H1 (cell line): Measurements from ENCODE around the gene HCST. TPM values are rescaled to one million over a fixed set of nuclear protein-coding genes. Genes with fewer than 3 reads are reported as not detected.

Experiments
- CTCF ChIA-PET: fragments of 300-600 bp; sonication (Branson Sonifier 250); formaldehyde crosslinking; loops from one replicate; lab custom pipeline; 2021; ENCODE audit not compliant: partially characterized antibody; lab: Charles Lee
- POLR2A ChIA-PET: fragments of 300-600 bp; sonication (Branson Sonifier 250); formaldehyde crosslinking; loops from one replicate; lab custom pipeline; 2021; ENCODE audit warnings: inconsistent platforms; ENCODE audit not compliant: partially characterized antibody; lab: Charles Lee
- DNase-seq, 2 experiments: peaks; one replicate each; pipeline versions ENCODE4 v3.0.0 to v3.0.0-alpha.2; 2010 to 2022; ENCODE audit warnings: low spot score in 2 of 2, low read depth in 1 of 2, mixed read lengths in 1 of 2
- FAIRE-seq: peaks from 2 replicates; lab custom pipeline; 2011; peaks lifted over from hg19 to GRCh38; lab: Jason Lieb, UNC
- H2AFZ ChIP-seq: 2 replicates; pipeline ENCODE4 v1.8.1; 2012; ENCODE audit warnings: low read length, inconsistent platforms
- H2AK5ac ChIP-seq: 2 replicates; pipeline ENCODE4 v1.6.1; 2013; ENCODE audit warnings: low read depth, low read length
- H2BK120ac ChIP-seq: replicated peaks from 2 replicates; pipeline ENCODE3; 2013; ENCODE audit warnings: low read depth, low read length, inconsistent platforms
- H2BK12ac ChIP-seq: 2 replicates; pipeline ENCODE4 v1.6.1; 2013; ENCODE audit warnings: low read depth, low read length
- H2BK15ac ChIP-seq: 2 replicates; pipeline ENCODE4 v1.6.1; 2013; ENCODE audit warnings: low read length
- H2BK20ac ChIP-seq: 2 replicates; pipeline ENCODE4 v1.6.1; 2013; ENCODE audit warnings: low read length
- H2BK5ac ChIP-seq: 2 replicates; pipeline ENCODE4 v1.6.1; 2013; ENCODE audit warnings: low read depth, low read length
- H3K14ac ChIP-seq: 2 replicates; pipeline ENCODE4 v1.6.1; 2013; ENCODE audit warnings: inconsistent platforms; ENCODE audit not compliant: insufficient read length
- H3K18ac ChIP-seq: 2 replicates; pipeline ENCODE4 v1.6.1; 2013; ENCODE audit warnings: low read length; ENCODE audit errors: extremely low read depth
- H3K23ac ChIP-seq: 2 replicates; pipeline ENCODE4 v1.6.1; 2013; ENCODE audit warnings: inconsistent platforms; ENCODE audit not compliant: insufficient read length
- H3K23me2 ChIP-seq: 2 replicates; pipeline ENCODE4 v1.6.1; 2013; ENCODE audit warnings: low read depth, low read length
- H3K27ac ChIP-seq: 2 replicates; pipeline ENCODE4 v1.6.1; 2011; ENCODE audit warnings: low read depth, low read length, inconsistent platforms
- H3K27me3 ChIP-seq, 4 experiments: replicated peaks in 1 of 4; 1 replicate in 1 of 4; 2 replicates in 3 of 4; pipeline versions ENCODE4 v1.6.1 to v1.8.1; 2011 to 2013; ENCODE audit warnings: low read length in 3 of 4, mild to moderate bottlenecking in 3 of 4, inconsistent platforms in 2 of 4, mixed read lengths in 2 of 4, moderate library complexity in 1 of 4; ENCODE audit not compliant: control insufficient read depth in 3 of 4, insufficient read depth in 3 of 4; ENCODE audit errors: extremely low read depth in 1 of 4
- H3K36me3 ChIP-seq, 4 experiments: 2 replicates each; pipeline versions ENCODE4 v1.6.1 to v1.8.1; 2011 to 2013; ENCODE audit warnings: mild to moderate bottlenecking in 4 of 4, low read length in 3 of 4, moderate library complexity in 2 of 4, control low read depth in 1 of 4, inconsistent platforms in 1 of 4; ENCODE audit not compliant: insufficient read depth in 4 of 4, control insufficient read depth in 2 of 4
- H3K4ac ChIP-seq: replicated peaks from 2 replicates; pipeline ENCODE3; 2013; ENCODE audit warnings: low read length, low read depth, mixed read lengths, inconsistent platforms; ENCODE audit not compliant: insufficient read length
- H3K4me1 ChIP-seq, 4 experiments: replicated peaks in 1 of 4; 1 replicate in 1 of 4; 2 replicates in 3 of 4; pipeline versions ENCODE4 v1.6.1 to v1.8.1; 2011 to 2013; ENCODE audit warnings: low read length in 3 of 4, inconsistent platforms in 2 of 4, mixed read lengths in 1 of 4; ENCODE audit not compliant: insufficient read depth in 4 of 4, control insufficient read depth in 3 of 4
- H3K4me2 ChIP-seq, 2 experiments: 2 replicates each; pipeline versions ENCODE4 v1.6.1 to v1.8.1; 2011 to 2013; ENCODE audit warnings: low read depth in 2 of 2, low read length in 2 of 2, control low read depth in 1 of 2, inconsistent platforms in 1 of 2, mild to moderate bottlenecking in 1 of 2; ENCODE audit not compliant: insufficient read depth in 1 of 2
- H3K4me3 ChIP-seq, 4 experiments: fragments of 200-600, 300-600 bp in 1 of 4; sonication (generic), shearing (Covaris generic), sonication (Bioruptor Twin) in 1 of 4; 2 replicates each; pipeline versions ENCODE4 v1.5.1 to v1.8.1; 2011 to 2016; ENCODE audit warnings: low read length in 4 of 4, low read depth in 3 of 4, control low read depth in 2 of 4, inconsistent platforms in 2 of 4, mild to moderate bottlenecking in 2 of 4, mixed read lengths in 1 of 4, moderate library complexity in 1 of 4; ENCODE audit not compliant: insufficient read depth in 2 of 4; ENCODE audit errors: extremely low read depth in 1 of 4
- H3K56ac ChIP-seq: replicated peaks from 2 replicates; pipeline ENCODE3; 2013; ENCODE audit warnings: low read depth, mild to moderate bottlenecking, mixed read lengths, low read length, inconsistent platforms; ENCODE audit not compliant: insufficient read length
- H3K79me1 ChIP-seq: 2 replicates; pipeline ENCODE4 v1.6.1; 2013; ENCODE audit warnings: low read depth, low read length, control low read depth
- H3K79me2 ChIP-seq, 2 experiments: 2 replicates each; pipeline versions ENCODE4 v1.6.1 to v1.8.1; 2012 to 2013; ENCODE audit warnings: low read length in 2 of 2, mild to moderate bottlenecking in 2 of 2, inconsistent platforms in 1 of 2; ENCODE audit not compliant: insufficient read depth in 2 of 2, control insufficient read depth in 1 of 2
- H3K9ac ChIP-seq, 4 experiments: replicated peaks in 1 of 4; 1 replicate in 1 of 4; 2 replicates in 3 of 4; pipeline versions ENCODE4 v1.6.1 to v1.8.1; 2011 to 2013; ENCODE audit warnings: low read depth in 3 of 4, low read length in 3 of 4, control low read depth in 2 of 4, mild to moderate bottlenecking in 2 of 4, moderate library complexity in 2 of 4, inconsistent platforms in 1 of 4; ENCODE audit errors: extremely low read depth in 1 of 4
- H3K9me3 ChIP-seq, 2 experiments: 2 replicates each; pipeline versions ENCODE4 v1.6.1 to v1.8.1; 2012 to 2013; ENCODE audit warnings: mild to moderate bottlenecking in 2 of 2, moderate library complexity in 2 of 2, control low read depth in 1 of 2, inconsistent platforms in 1 of 2, low read depth in 1 of 2, low read length in 1 of 2, mixed read lengths in 1 of 2; ENCODE audit not compliant: insufficient read depth in 2 of 2
- H4K20me1 ChIP-seq, 2 experiments: replicated peaks in 1 of 2; 2 replicates each; pipeline versions ENCODE3 to v1.8.1; 2011 to 2013; ENCODE audit warnings: inconsistent platforms in 2 of 2, low read length in 2 of 2, mild to moderate bottlenecking in 1 of 2; ENCODE audit not compliant: insufficient read depth in 2 of 2, control insufficient read depth in 1 of 2
- H4K5ac ChIP-seq: 2 replicates; pipeline ENCODE4 v1.6.1; 2013; ENCODE audit warnings: low read length, low read depth, mixed read lengths, inconsistent platforms; ENCODE audit not compliant: insufficient read length
- H4K8ac ChIP-seq: 2 replicates; pipeline ENCODE4 v1.8.0; 2013; ENCODE audit warnings: mild to moderate bottlenecking, moderate library complexity, low read length, inconsistent platforms; ENCODE audit not compliant: insufficient read depth; ENCODE audit errors: extremely low read depth
- H4K91ac ChIP-seq: replicated peaks from 2 replicates; pipeline ENCODE3; 2013; ENCODE audit warnings: low read length, mixed read lengths, inconsistent platforms; ENCODE audit not compliant: insufficient read length
- ASH2L ChIP-seq: fragments of 200-600, 300-600 bp; sonication (generic); IDR thresholded peaks from one replicate; pipeline ENCODE4 v1.7.1; 2017; ENCODE audit warnings: low read length
- BRCA1 ChIP-seq: IDR thresholded peaks from 2 replicates; pipeline ENCODE4 v1.6.1; 2012; ENCODE audit warnings: low read depth, low read length, improper control_type of control experiment
- CHD2 ChIP-seq: IDR thresholded peaks from 2 replicates; pipeline ENCODE4 v1.6.1; 2012; ENCODE audit warnings: low read length, improper control_type of control experiment
- CREB1 ChIP-seq: IDR thresholded peaks from 2 replicates; pipeline ENCODE4 v1.6.1; 2012; ENCODE audit warnings: inconsistent platforms
- KDM4A ChIP-seq: IDR thresholded peaks from one replicate; pipeline ENCODE4 v1.7.1; 2012; ENCODE audit warnings: low read depth, mild to moderate bottlenecking, moderate library complexity, low read length, inconsistent platforms; ENCODE audit not compliant: severe bottlenecking
- KDM5A ChIP-seq: fragments of 200-600 bp; IDR thresholded peaks from 2 replicates; pipeline ENCODE4 v1.7.1; 2012; ENCODE audit warnings: mild to moderate bottlenecking, low read length, inconsistent platforms, mixed read lengths
- SIN3A ChIP-seq, 2 experiments: IDR thresholded peaks in 1 of 2; conservative IDR thresholded peaks in 1 of 2; 2 replicates each; pipeline ENCODE4 v1.6.1; 2011 to 2012; ENCODE audit warnings: low read length in 2 of 2, improper control_type of control experiment in 1 of 2, low read depth in 1 of 2, mild to moderate bottlenecking in 1 of 2
- TCF12 ChIP-seq: IDR thresholded peaks from 2 replicates; pipeline ENCODE4 v1.6.1; 2011; ENCODE audit warnings: low read depth, mild to moderate bottlenecking, low read length
- WGBS, 2 experiments: shearing (Covaris generic) in 1 of 2; methylation state at CpG; one replicate each; pipeline versions ENCODE4 v1.1.6 to v1.1.7; 2013 to 2015; ENCODE audit warnings: low lambda C conversion rate in 2 of 2, mixed read lengths in 2 of 2, inconsistent platforms in 1 of 2, low coverage in 1 of 2, missing lambda C conversion rate in 1 of 2; ENCODE audit not compliant: insufficient replicate concordance in 2 of 2, insufficient coverage in 1 of 2, insufficient read length in 1 of 2; ENCODE audit errors: extremely low coverage in 1 of 2, missing lambda C conversion rate in 1 of 2; 5-methylcytosine and 5-hydroxymethylcytosine counted together
- polyA plus RNA-seq, 7 experiments: library from polyadenylated mRNA; depleted of rRNA in 3 of 7; stranded (reverse) in 5 of 7; unstranded in 2 of 7; fragments of >200 nt in 5 of 7; fragments of 200-250 nt in 2 of 7; gene quantifications; 1 replicate in 5 of 7; 2 replicates in 1 of 7; 4 replicates in 1 of 7; pipeline versions ENCODE4 v1.2.1 to v1.2.3, GENCODE V29; 2011 to 2013; ENCODE audit warnings: missing spikeins in 2 of 7, mixed read lengths in 2 of 7
- total RNA-seq: library from RNA; stranded (reverse); fragmentation: NEBNext Ultra II Directional; extraction: Animal tissue kit (Norgen Biotek cat#: 25700); gene quantifications from 2 replicates; pipeline ENCODE4 v1.2.1, GENCODE V29; 2021
- TF ChIP-seq, protein P1 (sequence below): IDR thresholded peaks from 2 replicates; pipeline ENCODE4 v1.6.1; 2012; ENCODE audit warnings: inconsistent platforms
- TF ChIP-seq, protein P2 (sequence below): IDR thresholded peaks from 2 replicates; pipeline ENCODE4 v1.6.1; 2012; ENCODE audit warnings: inconsistent platforms

The HCST gene
- total and polyA plus RNA-seq, 2 of the 8 experiments (the other 6 are each of a cell fraction or from before 2014, with no cell fraction given): 2.8 TPM; not detected in 1

DNA sequence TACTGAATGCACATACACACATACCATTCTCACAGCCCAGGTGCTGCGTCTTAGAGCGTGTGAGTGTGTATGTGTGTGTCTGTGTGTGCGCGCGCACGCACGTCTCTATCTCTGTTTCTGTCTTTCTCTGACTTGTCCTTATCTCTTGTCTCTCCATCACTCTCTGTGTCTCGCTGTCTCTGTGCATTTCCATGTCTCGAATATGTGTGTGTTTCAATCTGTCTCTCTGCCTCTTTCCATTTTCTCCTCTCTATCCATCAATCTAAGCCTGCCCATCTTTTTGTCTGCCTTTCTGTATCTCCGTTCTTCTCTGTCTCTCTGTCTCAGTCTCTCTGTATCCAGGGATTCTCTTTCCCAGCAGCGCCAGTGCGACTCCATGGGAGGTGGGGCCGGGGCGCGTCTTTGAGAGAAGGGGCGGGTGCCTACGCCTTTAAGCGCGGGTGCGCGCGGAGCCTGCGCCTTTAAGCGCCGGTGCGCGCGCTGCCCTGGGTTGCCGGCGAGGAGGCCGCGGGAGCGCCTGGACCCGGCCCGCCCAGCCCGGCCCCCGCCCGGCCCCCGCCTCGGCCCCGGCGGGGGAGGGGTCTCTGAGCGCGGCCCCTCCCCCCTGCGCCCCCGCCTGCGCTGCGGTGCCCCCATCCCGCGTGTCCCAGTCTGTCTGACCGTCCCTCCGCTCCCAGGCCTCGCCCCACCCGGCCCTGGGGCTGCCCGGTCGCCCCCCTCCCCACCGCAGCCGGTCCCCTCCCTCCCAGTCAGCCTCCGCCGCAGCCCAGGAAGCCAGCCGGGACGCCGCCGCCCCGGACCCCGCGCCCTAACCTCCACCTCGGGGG is 33.8 kb downstream of the HCST start, which contains the start of gene LRFN3:
Gene LRFN3, plus strand, starts transcription at position 464 of the 827 bp plus-strand sequence. CDS start 3,052 bp downstream, outside the sequence.
- Histone ChIP-seq H3K79me1 (peaks cover 2% of the 10 kb centered on the region; the same call in 1 of the 2 replicates), H3K4ac (no peak within 1 kb of the TSS), H3K9ac (peak within 1 kb of the TSS in 2 of 4 experiments; percentile 23 to 70; a peak in 4 of 7 replicates), H3K9me3 (no peaks in the 10 kb centered on the region), H2BK5ac (peak within 1 kb of the TSS; percentile 22; the same call in 1 of the 2 replicates), H3K23ac (no peak within 1 kb of the TSS), H4K8ac (no peak within 1 kb of the TSS), H3K56ac (no peak within 1 kb of the TSS), H3K36me3 (peaks cover 0 to 14% (median 0%) of the 10 kb centered on the region in 4 experiments; a peak in 1 of 8 replicates), H3K14ac (no peak within 1 kb of the TSS), H2BK20ac (peak within 1 kb of the TSS; percentile 24; the same call in 1 of the 2 replicates), H3K23me2 (peaks cover 13% of the 10 kb centered on the region; the same call in 1 of the 2 replicates), H2AFZ (peak within 1 kb of the TSS; percentile 94), H3K27ac (no peak within 1 kb of the TSS), H3K4me3 (peak within 1 kb of the TSS; percentile 63 to 96 (median 69)), H2AK5ac (no peak within 1 kb of the TSS; the same call in 1 of the 2 replicates), H3K4me2 (peak within 1 kb of the TSS; percentile 88), H4K5ac (peak within 1 kb of the TSS; percentile 25), H2BK120ac (no peak within 1 kb of the TSS), H2BK15ac (peak within 1 kb of the TSS; percentile 34; the same call in 1 of the 2 replicates), H3K27me3 (no peaks in the 10 kb centered on the region; a peak in 1 of 7 replicates), H2BK12ac (peak within 1 kb of the TSS; percentile 41; the same call in 1 of the 2 replicates), H4K20me1 (peaks cover 0 to 10% of the 10 kb centered on the region in 2 experiments), H3K79me2 (peaks cover 0 to 6% of the 10 kb centered on the region in 2 experiments; a peak in 1 of 4 replicates), H3K18ac (no peak within 1 kb of the TSS; the same call in none of the 2 replicates), H3K4me1 (peaks cover 0 to 14% (median 3%) of the 10 kb centered on the region in 4 experiments; a peak in 4 of 7 replicates), H4K91ac (peak within 1 kb of the TSS; percentile 75)
- no peak for FAIRE-seq
- DNase-seq: peak in 1 of 2 experiments; percentile 85
- 17% methylated on average over 21 of the region's 68 CpGs; no CpG with 5 or more reads in 1 of the 2 experiments for WGBS, 2 experiments
- CTCF ChIA-PET: no interaction called here
- POLR2A ChIA-PET: no interaction called here
- TF ChIP-seq BRCA1: no peak
- TF ChIP-seq CREB1: no peak
- no peak for TF ChIP-seq TCF12
- no peak for TF ChIP-seq KDM5A
- TF ChIP-seq, protein P1, sequence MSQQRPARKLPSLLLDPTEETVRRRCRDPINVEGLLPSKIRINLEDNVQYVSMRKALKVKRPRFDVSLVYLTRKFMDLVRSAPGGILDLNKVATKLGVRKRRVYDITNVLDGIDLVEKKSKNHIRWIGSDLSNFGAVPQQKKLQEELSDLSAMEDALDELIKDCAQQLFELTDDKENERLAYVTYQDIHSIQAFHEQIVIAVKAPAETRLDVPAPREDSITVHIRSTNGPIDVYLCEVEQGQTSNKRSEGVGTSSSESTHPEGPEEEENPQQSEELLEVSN: no peak
- TF ChIP-seq ASH2L: peak; percentile 8
- peak in 1 of 2 experiments; percentile 41; a peak in 1 of 4 replicates for TF ChIP-seq SIN3A (conservative IDR thresholded peaks at IDR 0.05 in 1 of 2, IDR thresholded peaks at IDR 0.05 in 1 of 2; ENCODE audit: low read depth in 1 of 2, low read length in 2 of 2)
- TF ChIP-seq, protein P2, sequence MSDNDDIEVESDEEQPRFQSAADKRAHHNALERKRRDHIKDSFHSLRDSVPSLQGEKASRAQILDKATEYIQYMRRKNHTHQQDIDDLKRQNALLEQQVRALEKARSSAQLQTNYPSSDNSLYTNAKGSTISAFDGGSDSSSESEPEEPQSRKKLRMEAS: peak; percentile 49
- TF ChIP-seq KDM4A: peak; percentile 37
- TF ChIP-seq CHD2: no peak
